H9 (cell line): ENCODE measurements around the gene METTL1. TPM values are rescaled to one million over a fixed set of nuclear protein-coding genes. Genes with fewer than 3 reads are reported as not detected.
A peak's percentile ranks its signal among the peaks of the same experiment; 100 is the strongest.

Experiments used
- DNase-seq: peaks from one replicate; pipeline ENCODE4 v3.0.0-alpha.2; 2017
- H2AFZ ChIP-seq: one replicate; pipeline ENCODE4 v1.6.1; 2013; ENCODE audit warnings: mild to moderate bottlenecking, low read length, control low read depth, moderate library complexity
- H2AK5ac ChIP-seq: 2 replicates; pipeline ENCODE4 v1.6.1; 2013; ENCODE audit warnings: low read length, control low read depth, mixed read lengths; ENCODE audit not compliant: insufficient read length
- H2BK120ac ChIP-seq: one replicate; pipeline ENCODE4 v1.6.1; 2013; ENCODE audit warnings: low read depth, mild to moderate bottlenecking, low read length, control low read depth, inconsistent platforms; ENCODE audit not compliant: poor library complexity, severe bottlenecking
- H2BK12ac ChIP-seq: 2 replicates; pipeline ENCODE4 v1.6.1; 2013; ENCODE audit warnings: low read length, control low read depth, mixed read lengths, low read depth; ENCODE audit not compliant: insufficient read length
- H2BK15ac ChIP-seq: 2 replicates; pipeline ENCODE4 v1.6.1; 2013; ENCODE audit warnings: low read depth, low read length, control low read depth
- H2BK20ac ChIP-seq: one replicate; pipeline ENCODE4 v1.6.1; 2013; ENCODE audit warnings: low read depth, mild to moderate bottlenecking, low read length, control low read depth, inconsistent platforms; ENCODE audit not compliant: poor library complexity, severe bottlenecking
- H2BK5ac ChIP-seq: 2 replicates; pipeline ENCODE4 v1.6.1; 2013; ENCODE audit warnings: low read length, control low read depth, mixed read lengths; ENCODE audit not compliant: insufficient read length
- H3K14ac ChIP-seq: 2 replicates; pipeline ENCODE4 v1.6.1; 2013; ENCODE audit warnings: low read length, control low read depth; ENCODE audit not compliant: insufficient read depth
- H3K18ac ChIP-seq: 2 replicates; pipeline ENCODE4 v1.6.1; 2013; ENCODE audit warnings: low read depth, mild to moderate bottlenecking, mixed read lengths, low read length, control low read depth; ENCODE audit not compliant: insufficient read length
- H3K23ac ChIP-seq: 2 replicates; pipeline ENCODE4 v1.6.1; 2013; ENCODE audit warnings: low read length, control low read depth, mixed read lengths, low read depth; ENCODE audit not compliant: insufficient read length
- H3K23me2 ChIP-seq: 2 replicates; pipeline ENCODE4 v1.6.1; 2013; ENCODE audit warnings: low read depth, mild to moderate bottlenecking, mixed read lengths, low read length, control low read depth; ENCODE audit not compliant: insufficient read length, poor library complexity, severe bottlenecking
- H3K27ac ChIP-seq: 2 replicates; pipeline ENCODE4 v1.5.1; 2013; ENCODE audit warnings: low read length, control low read depth, mixed read lengths, low read depth; ENCODE audit not compliant: insufficient read length
- H3K27me3 ChIP-seq: 2 replicates; pipeline ENCODE4 v1.6.1; 2013; ENCODE audit warnings: low read length, control low read depth, inconsistent platforms; ENCODE audit not compliant: insufficient read depth
- H3K4ac ChIP-seq: 2 replicates; pipeline ENCODE4 v1.6.1; 2013; ENCODE audit warnings: low read depth, mild to moderate bottlenecking, control low read depth, inconsistent platforms, low read length, moderate library complexity
- H3K4me1 ChIP-seq: 2 replicates; pipeline ENCODE4 v1.6.1; 2013; ENCODE audit warnings: low read length, control low read depth, inconsistent platforms; ENCODE audit not compliant: insufficient read depth
- H3K4me2 ChIP-seq: 2 replicates; pipeline ENCODE4 v1.6.1; 2013; ENCODE audit warnings: low read length, control low read depth, mixed read lengths; ENCODE audit not compliant: insufficient read length, insufficient read depth
- H3K56ac ChIP-seq: 2 replicates; pipeline ENCODE4 v1.6.1; 2013; ENCODE audit warnings: low read depth, mild to moderate bottlenecking, mixed read lengths, low read length, control low read depth; ENCODE audit not compliant: insufficient read length
- H3K79me1 ChIP-seq: 2 replicates; pipeline ENCODE4 v1.6.1; 2013; ENCODE audit warnings: low read depth, mild to moderate bottlenecking, moderate library complexity, low read length, control low read depth, inconsistent platforms; ENCODE audit not compliant: insufficient read depth, poor library complexity, severe bottlenecking
- H3K79me2 ChIP-seq: 2 replicates; pipeline ENCODE4 v1.6.1; 2013; ENCODE audit warnings: low read length, control low read depth, inconsistent platforms; ENCODE audit not compliant: insufficient read depth
- H3K9ac ChIP-seq: 2 replicates; pipeline ENCODE4 v1.6.1; 2013; ENCODE audit warnings: low read length, control low read depth, mixed read lengths; ENCODE audit not compliant: insufficient read length; ENCODE audit errors: extremely low read depth
- H3K9me3 ChIP-seq: one replicate; pipeline ENCODE4 v1.6.1; 2013; ENCODE audit warnings: low read depth, low read length, inconsistent platforms; ENCODE audit not compliant: control insufficient read depth
- H3T11ph ChIP-seq: one replicate; pipeline ENCODE4 v1.6.1; 2013; ENCODE audit warnings: mild to moderate bottlenecking, low read length, control low read depth, inconsistent platforms
- H4K20me1 ChIP-seq: one replicate; pipeline ENCODE4 v1.6.1; 2013; ENCODE audit not compliant: control insufficient read depth, insufficient read length, insufficient read depth
- H4K5ac ChIP-seq: 2 replicates; pipeline ENCODE4 v1.6.1; 2013; ENCODE audit warnings: low read depth, mild to moderate bottlenecking, mixed read lengths, low read length, control low read depth; ENCODE audit not compliant: insufficient read length
- H4K8ac ChIP-seq: replicated peaks from 2 replicates; pipeline ENCODE4 v1.6.1; 2013; ENCODE audit warnings: low read length, control low read depth, mixed read lengths, low read depth; ENCODE audit not compliant: insufficient read length
- H4K91ac ChIP-seq: 2 replicates; pipeline ENCODE4 v1.6.1; 2013; ENCODE audit warnings: low read depth, mild to moderate bottlenecking, moderate library complexity, mixed read lengths, low read length, control low read depth; ENCODE audit not compliant: insufficient read length
- H3K27ac Mint-ChIP-seq, 3 experiments: 2 replicates in 2 of 3; 3 replicates in 1 of 3; pipeline ENCODE4 v1.8.0; 2020 to 2021; ENCODE audit warnings: mixed read lengths in 3 of 3, mild to moderate bottlenecking in 1 of 3, moderate library complexity in 1 of 3
- H3K27me3 Mint-ChIP-seq: 2 replicates; pipeline ENCODE4 v1.8.0; 2021; ENCODE audit warnings: low read depth, mild to moderate bottlenecking, moderate library complexity, mixed read lengths
- H3K36me3 Mint-ChIP-seq, 3 experiments: 2 replicates in 2 of 3; 3 replicates in 1 of 3; pipeline ENCODE4 v1.8.0; 2020 to 2021; ENCODE audit warnings: low read depth in 3 of 3, mixed read lengths in 3 of 3; ENCODE audit not compliant: insufficient read depth in 1 of 3
- H3K4me1 Mint-ChIP-seq, 2 experiments: 2 replicates each; pipeline ENCODE4 v1.8.0; 2020; ENCODE audit warnings: mixed read lengths in 2 of 2
- H3K4me3 Mint-ChIP-seq, 2 experiments: 2 replicates in 1 of 2; 3 replicates in 1 of 2; pipeline ENCODE4 v1.8.0; 2020 to 2021; ENCODE audit warnings: mild to moderate bottlenecking in 2 of 2, mixed read lengths in 2 of 2, moderate library complexity in 1 of 2
- H3K9me3 Mint-ChIP-seq, 2 experiments: 2 replicates in 1 of 2; 3 replicates in 1 of 2; pipeline ENCODE4 v1.8.0; 2020; ENCODE audit warnings: mild to moderate bottlenecking in 2 of 2, mixed read lengths in 2 of 2, moderate library complexity in 1 of 2
- CTCF ChIP-seq: fragments of 200-600 bp; sonication (generic); conservative IDR thresholded peaks from 3 replicates; pipeline ENCODE4 v1.8.0; 2021; ENCODE audit warnings: antibody characterized with exemption, mild to moderate bottlenecking
- WGBS: extraction: QIAGEN DNeasy Blood & Tissue Kit; methylation state at CpG from one replicate; pipeline ENCODE4 v1.1.7; 2013; ENCODE audit warnings: missing lambda C conversion rate, low lambda C conversion rate, mixed read lengths; ENCODE audit not compliant: insufficient read length; ENCODE audit errors: extremely low coverage; 5-methylcytosine and 5-hydroxymethylcytosine counted together
- total RNA-seq: library from RNA; stranded (reverse); gene quantifications from 2 replicates; pipeline ENCODE4 v1.2.1, GENCODE V29; 2021

Gene METTL1
- total RNA-seq, 1 experiment from 2014 or later, result 58.4 TPM

GRCh38 chr12:57783861-57784260, 12.0 kb upstream of the METTL1 start:
- H3K23me2 ChIP-seq, result peaks cover 5% of the 10 kb centered on the region
- H3K27me3 Mint-ChIP-seq, result no peaks in the 10 kb centered on the region
- H2BK15ac ChIP-seq, result no peak overlapping the region
- H3K79me2 ChIP-seq, result no peaks in the 10 kb centered on the region; the same call in 1 of the 2 replicates
- no peak overlapping the region for H2AK5ac ChIP-seq
- no peak overlapping the region for H2BK5ac ChIP-seq
- H4K20me1 ChIP-seq, result no peaks in the 10 kb centered on the region
- no peak overlapping the region for H4K91ac ChIP-seq
- H3K4me3 Mint-ChIP-seq, result peak overlapping the region; percentile 77 to 100
- H3T11ph ChIP-seq, result no peak overlapping the region
- H3K4me2 ChIP-seq, result no peak overlapping the region
- H2AFZ ChIP-seq, result no peak overlapping the region
- H2BK20ac ChIP-seq, result no peak overlapping the region
- H4K5ac ChIP-seq, result no peak overlapping the region
- no peak overlapping the region for H3K27ac Mint-ChIP-seq
- no peak overlapping the region for H3K4ac ChIP-seq
- no peaks in the 10 kb centered on the region for H3K79me1 ChIP-seq
- no peaks in the 10 kb centered on the region for H3K9me3 ChIP-seq
- no peak overlapping the region for H4K8ac ChIP-seq
- no CpG with 5 or more reads among the region's 11 CpGs for WGBS
- peaks cover 0 to 3% of the 10 kb centered on the region in 2 experiments; a peak in 2 of 5 replicates for H3K9me3 Mint-ChIP-seq
- no peak overlapping the region for H3K18ac ChIP-seq
- DNase-seq, result no peak
- H3K27ac ChIP-seq, result no peak overlapping the region
- H3K4me1 Mint-ChIP-seq, result peaks cover 4 to 7% of the 10 kb centered on the region in 2 experiments
- no peak overlapping the region for H3K14ac ChIP-seq
- no peak overlapping the region for H3K9ac ChIP-seq
- H2BK120ac ChIP-seq, result no peak overlapping the region
- no peak for TF ChIP-seq CTCF
- H3K36me3 Mint-ChIP-seq, result peaks cover 23 to 44% (median 32%) of the 10 kb centered on the region in 3 experiments
- H3K23ac ChIP-seq, result no peak overlapping the region
- no peak overlapping the region for H3K56ac ChIP-seq
- no peak overlapping the region for H2BK12ac ChIP-seq
- no peaks in the 10 kb centered on the region for H3K27me3 ChIP-seq
- no peaks in the 10 kb centered on the region for H3K4me1 ChIP-seq
